ENCODE measurements around the gene LEPROT.

- TF ChIP-seq CTCF (tag by site-specific recombination; IDR thresholded peaks at IDR 0.05) (no peak), ZNF792 (tag by site-specific recombination; IDR thresholded peaks at IDR 0.05) (no peak), ZNF777 (tag by site-specific recombination; IDR thresholded peaks at IDR 0.05; ENCODE audit: borderline replicate concordance) (no peak), ATF2 (tag by site-specific recombination; IDR thresholded peaks at IDR 0.05; ENCODE audit: low read depth) (no peak), ZNF529 (tag by site-specific recombination; IDR thresholded peaks at IDR 0.05; ENCODE audit: insufficient replicate concordance) (no peak), ZNF549 (tag by site-specific recombination; IDR thresholded peaks at IDR 0.05) (no peak), ZNF521 (tag by site-specific recombination; IDR thresholded peaks at IDR 0.05) (no peak), FEZF1 (tag by site-specific recombination; IDR thresholded peaks at IDR 0.05) (no peak), ZBTB8A (tag by site-specific recombination; IDR thresholded peaks at IDR 0.05) (no peak), ZSCAN4 (tag by site-specific recombination; IDR thresholded peaks at IDR 0.05) (no peak), REST (tag by site-specific recombination; IDR thresholded peaks at IDR 0.05) (no peak), HIC1 (tag by site-specific recombination; IDR thresholded peaks at IDR 0.05) (no peak)
Measured at GRCh38 chr1:65440322-65440900, 19.9 kb downstream of the LEPROT start.

Measured in HEK293 (cell line).